ENCODE results near the gene RSF1.

GRCh38 chr11:77789061-77789730, 31.3 kb downstream of the RSF1 start:
- no peak for TF ChIP-seq CTCF (IDR thresholded peaks at IDR 0.05)
- TF ChIP-seq POLR2A (IDR thresholded peaks at IDR 0.05) = no peak

Data from uterus (tissue), 2 donors.